GM23248 (cell line): ENCODE data around the gene SOAT1.

Experiments used
- EZH2 ChIP-seq: fragments of 200-600 bp; sonication (generic); IDR thresholded peaks from 2 replicates; pipeline ENCODE4 v1.6.1; 2018; ENCODE audit warnings: antibody characterized with exemption, mild to moderate bottlenecking; ENCODE audit not compliant: insufficient read depth, poor library complexity, severe bottlenecking
- EZH2phosphoT487 ChIP-seq: fragments of 200-600 bp; sonication (generic); IDR thresholded peaks from 2 replicates; pipeline ENCODE4 v1.6.1; 2018; ENCODE audit warnings: antibody characterized with exemption, moderate library complexity, mild to moderate bottlenecking, low read depth; ENCODE audit not compliant: insufficient read depth

- TF ChIP-seq EZH2 (no peak), EZH2phosphoT487 (no peak)
These were observed 29.0 kb downstream of the SOAT1 start for GRCh38 chr1:179322557-179322956.
